PC-9 (cell line): ENCODE measurements around the gene ARRDC1. TPM values are rescaled to one million over a fixed set of nuclear protein-coding genes. Genes with fewer than 3 reads are reported as not detected.

Experiments used
- BruUV-seq: library from RNA; stranded (reverse); fragments of 400-500 nt; replicated peaks from 2 replicates; lab custom pipeline; 2021; lab: Mats Ljungman, UMichigan
- CTCF ChIA-PET: fragments of 300-600 bp; sonication (Branson Sonifier 250); formaldehyde crosslinking; loops from one replicate; lab custom pipeline; 2022; ENCODE audit warnings: antibody characterized with exemption; lab: Charles Lee
- POLR2A ChIA-PET: fragments of 300-600 bp; sonication (Branson Sonifier 250); formaldehyde crosslinking; loops from one replicate; lab custom pipeline; 2022; ENCODE audit warnings: antibody characterized with exemption; ENCODE audit not compliant: unreplicated experiment; lab: Charles Lee
- DNase-seq, 2 experiments: peaks; one replicate each; pipeline versions ENCODE4 v3.0.0 to v3.0.0-alpha.2; 2015 to 2022; ENCODE audit warnings: mixed read lengths in 1 of 2
- H2AFZ ChIP-seq: fragments of 200-600 bp; sonication (generic); 2 replicates; pipeline ENCODE4 v1.8.1; 2017; ENCODE audit warnings: antibody characterized with exemption
- H3F3A ChIP-seq: fragments of 200-600 bp; sonication (generic); 2 replicates; pipeline ENCODE4 v1.8.1; 2017; ENCODE audit warnings: antibody characterized with exemption, mild to moderate bottlenecking, low read depth; ENCODE audit not compliant: insufficient read depth
- H3K27ac ChIP-seq: fragments of 200-600 bp; sonication (generic); 2 replicates; pipeline ENCODE4 v1.6.1; 2016; ENCODE audit warnings: mixed run types
- H3K27me3 ChIP-seq: fragments of 200-600 bp; sonication (generic); 2 replicates; pipeline ENCODE4 v1.6.1; 2016; ENCODE audit warnings: low read depth, mixed run types; ENCODE audit not compliant: insufficient read depth
- H3K36me3 ChIP-seq: fragments of 200-600 bp; sonication (generic); 2 replicates; pipeline ENCODE4 v1.6.1; 2016; ENCODE audit warnings: low read depth, mixed run types
- H3K4me1 ChIP-seq: fragments of 200-600 bp; sonication (generic); replicated peaks from 2 replicates; pipeline ENCODE4 v1.6.1; 2016; ENCODE audit warnings: mixed run types; ENCODE audit not compliant: insufficient read depth
- H3K4me2 ChIP-seq: fragments of 200-600 bp; sonication (generic); 2 replicates; pipeline ENCODE4 v1.6.1; 2017; ENCODE audit warnings: mixed run types
- H3K4me3 ChIP-seq: fragments of 200-600 bp; sonication (generic); 2 replicates; pipeline ENCODE4 v1.6.1; 2016; ENCODE audit warnings: mixed run types
- H3K79me2 ChIP-seq: fragments of 200-600 bp; sonication (generic); 2 replicates; pipeline ENCODE4 v1.6.1; 2017; ENCODE audit warnings: low read depth, mixed run types
- H3K9me2 ChIP-seq: fragments of 200-600 bp; sonication (generic); 2 replicates; pipeline ENCODE4 v1.8.1; 2017; ENCODE audit warnings: mild to moderate bottlenecking; ENCODE audit not compliant: insufficient read depth
- H3K9me3 ChIP-seq: fragments of 200-600 bp; sonication (generic); 2 replicates; pipeline ENCODE4 v1.8.1; 2016; ENCODE audit warnings: low read depth; ENCODE audit not compliant: insufficient read depth
- H4K20me1 ChIP-seq: fragments of 200-600 bp; sonication (generic); 2 replicates; pipeline ENCODE4 v1.8.1; 2017; ENCODE audit not compliant: insufficient read depth
- EZH2 ChIP-seq: fragments of 200-600 bp; sonication (generic); IDR thresholded peaks from 2 replicates; pipeline ENCODE4 v1.8.0; 2017; ENCODE audit warnings: antibody characterized with exemption, low read depth
- intact Hi-C: fragments of 100-400 bp; cut with micrococcal nuclease; formaldehyde crosslinking; loops from one replicate; pipeline ENCODE4 v1.10.0; 2022; ENCODE audit not compliant: unreplicated experiment
- total RNA-seq: library from RNA; stranded (reverse); gene quantifications from 2 replicates; pipeline ENCODE4 v1.2.3, GENCODE V29; 2021
- TF ChIP-seq, protein P1 (sequence below): fragments of 200-600 bp; sonication (generic); conservative IDR thresholded peaks from 2 replicates; pipeline ENCODE4 v1.6.1; 2017; ENCODE audit warnings: mixed run types, antibody characterized with exemption, mild to moderate bottlenecking, moderate library complexity

Gene ARRDC1
- total RNA-seq, 1 experiment from 2014 or later, result 127 TPM

DNA sequence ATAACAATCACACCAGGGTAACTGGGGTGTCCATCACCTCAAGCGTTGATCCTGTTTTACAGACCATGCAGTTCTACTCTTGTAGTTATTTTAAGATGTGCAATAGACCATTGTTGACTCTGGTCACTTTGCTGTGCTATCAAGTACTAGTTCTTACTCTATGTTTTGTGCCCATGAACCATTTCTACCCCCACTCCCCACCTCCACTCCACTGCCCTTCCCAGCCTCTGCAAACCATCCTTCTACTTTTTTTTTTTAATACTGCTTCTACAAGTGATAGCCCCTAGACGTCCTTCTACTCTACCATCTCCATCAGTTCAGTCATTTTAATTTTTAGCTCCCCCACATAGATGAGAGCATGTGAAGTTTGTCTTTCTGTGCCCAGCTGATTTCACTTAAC lies 52.1 kb downstream of the ARRDC1 start:
- Histone ChIP-seq H3K36me3 (no peaks in the 10 kb centered on the region), H3K4me1 (no peaks in the 10 kb centered on the region), H3K9me3 (no peaks in the 10 kb centered on the region), H4K20me1 (peaks cover 12% of the 10 kb centered on the region), H3K27ac (no peak overlapping the region), H2AFZ (no peak overlapping the region), H3K4me3 (no peak overlapping the region), H3K4me2 (no peak overlapping the region), H3F3A (peaks cover 5% of the 10 kb centered on the region; the same call in 1 of the 2 replicates), H3K9me2 (no peaks in the 10 kb centered on the region), H3K79me2 (peaks cover 57% of the 10 kb centered on the region), H3K27me3 (no peaks in the 10 kb centered on the region)
- no peak for TF ChIP-seq EZH2
- TF ChIP-seq, protein P1, sequence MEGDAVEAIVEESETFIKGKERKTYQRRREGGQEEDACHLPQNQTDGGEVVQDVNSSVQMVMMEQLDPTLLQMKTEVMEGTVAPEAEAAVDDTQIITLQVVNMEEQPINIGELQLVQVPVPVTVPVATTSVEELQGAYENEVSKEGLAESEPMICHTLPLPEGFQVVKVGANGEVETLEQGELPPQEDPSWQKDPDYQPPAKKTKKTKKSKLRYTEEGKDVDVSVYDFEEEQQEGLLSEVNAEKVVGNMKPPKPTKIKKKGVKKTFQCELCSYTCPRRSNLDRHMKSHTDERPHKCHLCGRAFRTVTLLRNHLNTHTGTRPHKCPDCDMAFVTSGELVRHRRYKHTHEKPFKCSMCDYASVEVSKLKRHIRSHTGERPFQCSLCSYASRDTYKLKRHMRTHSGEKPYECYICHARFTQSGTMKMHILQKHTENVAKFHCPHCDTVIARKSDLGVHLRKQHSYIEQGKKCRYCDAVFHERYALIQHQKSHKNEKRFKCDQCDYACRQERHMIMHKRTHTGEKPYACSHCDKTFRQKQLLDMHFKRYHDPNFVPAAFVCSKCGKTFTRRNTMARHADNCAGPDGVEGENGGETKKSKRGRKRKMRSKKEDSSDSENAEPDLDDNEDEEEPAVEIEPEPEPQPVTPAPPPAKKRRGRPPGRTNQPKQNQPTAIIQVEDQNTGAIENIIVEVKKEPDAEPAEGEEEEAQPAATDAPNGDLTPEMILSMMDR, result no peak
- intact Hi-C loops, result no loop called here
- DNase-seq, result no peak
- BruUV-seq, result no TSS peak
- ChIA-PET POLR2A (no interaction called here), CTCF (no interaction called here)

DNA sequence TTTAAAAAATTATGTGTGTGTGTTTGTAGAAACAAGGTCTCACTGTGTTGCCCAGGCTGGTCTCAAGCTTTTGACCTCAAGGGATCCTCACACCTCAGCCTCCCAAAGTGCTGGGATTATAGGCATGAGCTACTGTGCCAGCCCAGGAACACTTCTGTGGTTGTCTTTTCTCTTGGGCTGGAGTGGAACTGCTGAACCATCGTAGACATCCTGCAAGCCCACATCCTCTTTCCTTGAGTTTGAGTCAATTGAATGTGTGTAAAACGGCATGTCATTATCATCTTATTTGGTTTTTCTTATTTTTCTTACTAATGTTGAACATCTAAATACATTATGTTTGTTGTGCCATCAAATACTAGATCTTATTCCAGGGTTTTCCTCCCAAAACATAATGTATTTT lies 53.3 kb downstream of the ARRDC1 start:
- DNase-seq, result no peak
- BruUV-seq, result no TSS peak
- TF ChIP-seq, protein P1, result no peak
- TF ChIP-seq EZH2, result no peak
- Histone ChIP-seq H3K4me3 (no peak overlapping the region), H3K4me2 (no peak overlapping the region), H3K27ac (no peak overlapping the region), H4K20me1 (peaks cover 22% of the 10 kb centered on the region), H2AFZ (no peak overlapping the region), H3K36me3 (no peaks in the 10 kb centered on the region), H3K9me2 (no peaks in the 10 kb centered on the region), H3K4me1 (no peaks in the 10 kb centered on the region), H3K9me3 (no peaks in the 10 kb centered on the region), H3K27me3 (no peaks in the 10 kb centered on the region), H3K79me2 (peaks cover 55% of the 10 kb centered on the region), H3F3A (peaks cover 5% of the 10 kb centered on the region; the same call in 1 of the 2 replicates)
- CTCF ChIA-PET, result no interaction called here
- intact Hi-C loops, result no loop called here
- POLR2A ChIA-PET, result no interaction called here

DNA sequence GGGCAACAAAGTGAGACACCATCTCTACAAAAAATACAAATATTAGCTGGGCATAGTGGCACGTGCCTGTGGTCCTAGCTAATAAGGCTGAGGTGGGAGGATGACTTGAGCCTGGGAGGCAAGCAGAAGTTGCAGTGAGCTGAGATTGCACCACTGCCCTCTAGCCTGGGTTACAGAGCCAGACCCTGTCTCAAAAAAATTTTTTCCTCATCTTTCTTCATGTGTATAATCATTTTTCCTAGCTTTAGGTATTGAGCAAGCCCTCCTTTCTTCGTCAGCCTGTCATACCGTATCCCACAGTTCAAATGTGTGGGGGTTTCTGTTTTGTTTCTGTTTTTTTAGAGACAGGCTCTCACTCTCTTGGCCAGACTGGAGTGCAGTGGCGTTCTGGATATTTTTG lies 54.7 kb downstream of the ARRDC1 start:
- Histone ChIP-seq H3K79me2 (peaks cover 60% of the 10 kb centered on the region), H3F3A (peaks cover 5% of the 10 kb centered on the region; the same call in 1 of the 2 replicates), H3K9me3 (no peaks in the 10 kb centered on the region), H3K4me2 (no peak overlapping the region), H3K4me3 (no peak overlapping the region), H4K20me1 (peaks cover 22% of the 10 kb centered on the region), H3K9me2 (no peaks in the 10 kb centered on the region), H2AFZ (no peak overlapping the region), H3K36me3 (no peaks in the 10 kb centered on the region), H3K27me3 (no peaks in the 10 kb centered on the region), H3K27ac (no peak overlapping the region), H3K4me1 (no peaks in the 10 kb centered on the region)
- no peak for TF ChIP-seq EZH2
- TF ChIP-seq, protein P1, result no peak
- intact Hi-C loops, result no loop called here
- DNase-seq, result no peak
- no TSS peak for BruUV-seq
- POLR2A ChIA-PET, result no interaction called here
- CTCF ChIA-PET, result interaction anchor here (1.0 kb wide), 1 partner anchor 32 kb away, joined by 3 read pairs; no protein-coding TSS in a partner anchor
